HepG2 (cell line): ENCODE data around the gene TRIM10. TPM values are rescaled to one million over a fixed set of nuclear protein-coding genes. Genes with fewer than 3 reads are reported as not detected.

Experiments used
- AHR ChIP-seq: IDR thresholded peaks from 2 replicates; pipeline ENCODE4 v1.6.1; 2018; ENCODE audit warnings: missing genetic modification reagents, missing compliant biosample characterization
- CREM ChIP-seq, 2 experiments: sonication (generic) in 1 of 2; formaldehyde crosslinking in 1 of 2; IDR thresholded peaks; 2 replicates each; pipeline versions ENCODE4 v1.4.0 to v1.6.1; 2016 to 2020; ENCODE audit warnings: antibody characterized with exemption in 1 of 2, mild to moderate bottlenecking in 1 of 2, missing genetic modification reagents in 1 of 2
- FOXJ3 ChIP-seq: sonication (generic); formaldehyde crosslinking; IDR thresholded peaks from 2 replicates; pipeline ENCODE4 v1.4.0; 2020; ENCODE audit warnings: missing genetic modification reagents, mild to moderate bottlenecking, borderline replicate concordance
- NR2F1 ChIP-seq, 2 experiments: fragments of 450-650 bp in 1 of 2; formaldehyde crosslinking in 1 of 2; IDR thresholded peaks; 2 replicates each; pipeline versions ENCODE4 v1.5.0 to v1.6.1; 2016 to 2020; ENCODE audit warnings: mild to moderate bottlenecking in 1 of 2, missing compliant biosample characterization in 1 of 2, missing genetic modification reagents in 1 of 2, moderate library complexity in 1 of 2
- RBFOX2 ChIP-seq: fragments of 200-400 bp; formaldehyde crosslinking; IDR thresholded peaks from 2 replicates; pipeline ENCODE4 v1.6.1; 2017; ENCODE audit warnings: low read depth, mild to moderate bottlenecking, low read length
- SRSF1 ChIP-seq: fragments of 200-400 bp; formaldehyde crosslinking; optimal IDR thresholded peaks from 2 replicates; pipeline ENCODE3; 2017; ENCODE audit warnings: mild to moderate bottlenecking, low read depth, low read length, moderate library complexity
- THYN1 ChIP-seq: sonication (generic); formaldehyde crosslinking; IDR thresholded peaks from 2 replicates; pipeline ENCODE4 v1.8.1; 2023; ENCODE audit warnings: low read depth, mild to moderate bottlenecking, moderate library complexity, missing genetic modification reagents, borderline replicate concordance
- TOPORS ChIP-seq: sonication (generic); formaldehyde crosslinking; IDR thresholded peaks from 2 replicates; pipeline ENCODE4 v1.8.0; 2023; ENCODE audit warnings: mild to moderate bottlenecking, missing genetic modification reagents
- ZNF431 ChIP-seq: sonication (generic); formaldehyde crosslinking; IDR thresholded peaks from 2 replicates; pipeline ENCODE4 v1.9.0; 2022; ENCODE audit warnings: missing genetic modification reagents, low read depth, mild to moderate bottlenecking, borderline replicate concordance
- ZSCAN30 ChIP-seq: sonication (generic); formaldehyde crosslinking; IDR thresholded peaks from 2 replicates; pipeline ENCODE4 v1.5.0; 2020; ENCODE audit warnings: mild to moderate bottlenecking, missing genetic modification reagents
- polyA plus RNA-seq, 8 experiments: library from polyadenylated mRNA; depleted of rRNA in 3 of 8; stranded (reverse) in 7 of 8; unstranded in 1 of 8; fragments of >200 nt; fragmentation: Illumina TruSeq in 4 of 8; extraction: Trizol in 4 of 8; gene quantifications; 2 replicates each; pipeline versions ENCODE4 v1.2.1 to v1.2.3, GENCODE V29; 2011 to 2016; ENCODE audit warnings: low read depth in 4 of 8, missing spikeins in 1 of 8, mixed read lengths in 1 of 8; ENCODE audit not compliant: insufficient read depth in 1 of 8
- total RNA-seq, 5 experiments: library from RNA; depleted of rRNA; stranded (reverse); fragments of >200 nt; fragmentation: Illumina TruSeq; extraction: Trizol; gene quantifications; 2 replicates each; pipeline ENCODE4 v1.2.3, GENCODE V29; 2016; ENCODE audit warnings: low read depth in 1 of 5
- TF ChIP-seq, protein P1 (sequence below): sonication (generic); formaldehyde crosslinking; IDR thresholded peaks from 2 replicates; pipeline ENCODE4 v1.4.0; 2020; ENCODE audit warnings: mild to moderate bottlenecking, missing genetic modification reagents, borderline replicate concordance
- TF ChIP-seq, protein P2 (sequence below): sonication (generic); formaldehyde crosslinking; conservative IDR thresholded peaks from 2 replicates; pipeline ENCODE4 v1.4.0; 2020; ENCODE audit warnings: missing genetic modification reagents
- TF ChIP-seq, protein P3 (sequence below): sonication (generic); formaldehyde crosslinking; IDR thresholded peaks from 2 replicates; pipeline ENCODE4 v1.8.0; 2022; ENCODE audit warnings: missing genetic modification reagents, mild to moderate bottlenecking, moderate library complexity, borderline replicate concordance
- TF ChIP-seq, protein P4 (sequence below): sonication (generic); formaldehyde crosslinking; IDR thresholded peaks from 2 replicates; pipeline ENCODE4 v1.4.0; 2020; ENCODE audit warnings: missing genetic modification reagents
- TF ChIP-seq, protein P5 (sequence below): sonication (generic); formaldehyde crosslinking; IDR thresholded peaks from 2 replicates; pipeline ENCODE4 v1.5.1; 2020; ENCODE audit warnings: missing genetic modification reagents, mild to moderate bottlenecking, borderline replicate concordance

TRIM10 gene
- total and polyA plus RNA-seq, 2 of the 13 experiments (the other 11 are each of a cell fraction or from before 2014, with no cell fraction given): 4.1 to 6.8 TPM

DNA sequence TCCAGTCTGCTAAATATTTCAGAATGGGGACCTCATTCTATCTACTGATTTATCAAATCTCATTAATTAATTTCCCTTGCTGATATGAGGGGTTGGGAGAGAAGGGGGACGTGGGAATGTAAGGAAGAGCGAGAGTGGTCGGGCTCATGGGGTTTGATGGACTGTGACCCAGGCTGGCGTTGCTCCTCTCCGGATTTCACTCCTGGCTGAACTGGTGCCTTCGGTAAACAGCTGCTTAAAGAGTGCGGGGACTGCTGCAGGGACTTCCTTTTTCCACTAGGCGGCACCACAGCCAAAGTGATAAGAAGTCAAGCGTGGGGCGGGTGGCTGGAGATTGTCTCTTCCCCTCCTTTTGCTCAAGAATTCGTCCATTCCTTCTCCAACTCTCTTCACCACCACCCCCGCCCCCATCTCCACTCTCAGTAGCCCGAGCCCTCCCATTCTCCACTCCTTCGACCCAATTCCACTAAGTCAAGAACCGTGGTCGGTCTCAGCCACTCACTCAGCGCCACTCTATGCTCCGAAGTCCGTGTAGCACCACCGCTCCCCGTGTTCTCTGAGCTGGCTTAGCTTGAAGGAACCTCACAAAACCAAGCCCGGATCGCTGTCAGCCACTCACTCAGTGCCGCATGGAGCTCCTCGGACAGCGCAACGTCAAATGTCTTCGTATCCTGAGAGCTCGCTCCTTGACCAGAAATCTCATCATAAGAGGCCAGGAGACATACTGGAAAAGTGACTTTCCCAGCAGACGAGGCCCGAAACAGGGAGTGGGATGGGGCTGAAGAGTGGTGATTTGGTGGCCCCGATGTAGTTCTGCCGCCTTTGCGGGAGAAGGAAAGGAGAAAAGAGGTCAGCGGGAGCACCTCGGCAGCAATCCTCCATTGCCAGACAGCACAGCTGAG lies 57.8 kb downstream of the TRIM10 start (continued):
- TF ChIP-seq, protein P1, sequence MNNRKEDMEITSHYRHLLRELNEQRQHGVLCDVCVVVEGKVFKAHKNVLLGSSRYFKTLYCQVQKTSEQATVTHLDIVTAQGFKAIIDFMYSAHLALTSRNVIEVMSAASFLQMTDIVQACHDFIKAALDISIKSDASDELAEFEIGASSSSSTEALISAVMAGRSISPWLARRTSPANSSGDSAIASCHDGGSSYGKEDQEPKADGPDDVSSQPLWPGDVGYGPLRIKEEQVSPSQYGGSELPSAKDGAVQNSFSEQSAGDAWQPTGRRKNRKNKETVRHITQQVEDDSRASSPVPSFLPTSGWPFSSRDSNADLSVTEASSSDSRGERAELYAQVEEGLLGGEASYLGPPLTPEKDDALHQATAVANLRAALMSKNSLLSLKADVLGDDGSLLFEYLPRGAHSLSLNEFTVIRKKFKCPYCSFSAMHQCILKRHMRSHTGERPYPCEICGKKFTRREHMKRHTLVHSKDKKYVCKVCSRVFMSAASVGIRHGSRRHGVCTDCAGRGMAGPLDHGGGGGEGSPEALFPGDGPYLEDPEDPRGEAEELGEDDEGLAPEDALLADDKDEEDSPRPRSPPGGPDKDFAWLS (CRISPR knock-in tag): no peak
- TF ChIP-seq CREM (IDR thresholded peaks at IDR 0.05) (no peak; the same call in 1 of the 2 replicates), CREM (CRISPR knock-in tag; IDR thresholded peaks at IDR 0.05) (no peak), AHR (no peak; the same call in 1 of the 2 replicates), ZSCAN30 (no peak), NR2F1 (CRISPR knock-in tag; IDR thresholded peaks at IDR 0.05) (no peak), TOPORS (CRISPR knock-in tag) (no peak), ZNF431 (CRISPR knock-in tag) (no peak), FOXJ3 (CRISPR knock-in tag) (no peak; the same call in 1 of the 2 replicates), SRSF1 (peak; percentile 62), RBFOX2 (no peak), THYN1 (0 out of 2 replicates have a peak, but pooled peaks have one; percentile 70)
- TF ChIP-seq, protein P2, sequence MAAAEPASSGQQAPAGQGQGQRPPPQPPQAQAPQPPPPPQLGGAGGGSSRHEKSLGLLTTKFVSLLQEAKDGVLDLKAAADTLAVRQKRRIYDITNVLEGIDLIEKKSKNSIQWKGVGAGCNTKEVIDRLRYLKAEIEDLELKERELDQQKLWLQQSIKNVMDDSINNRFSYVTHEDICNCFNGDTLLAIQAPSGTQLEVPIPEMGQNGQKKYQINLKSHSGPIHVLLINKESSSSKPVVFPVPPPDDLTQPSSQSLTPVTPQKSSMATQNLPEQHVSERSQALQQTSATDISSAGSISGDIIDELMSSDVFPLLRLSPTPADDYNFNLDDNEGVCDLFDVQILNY: no peak
- TF ChIP-seq, protein P3, sequence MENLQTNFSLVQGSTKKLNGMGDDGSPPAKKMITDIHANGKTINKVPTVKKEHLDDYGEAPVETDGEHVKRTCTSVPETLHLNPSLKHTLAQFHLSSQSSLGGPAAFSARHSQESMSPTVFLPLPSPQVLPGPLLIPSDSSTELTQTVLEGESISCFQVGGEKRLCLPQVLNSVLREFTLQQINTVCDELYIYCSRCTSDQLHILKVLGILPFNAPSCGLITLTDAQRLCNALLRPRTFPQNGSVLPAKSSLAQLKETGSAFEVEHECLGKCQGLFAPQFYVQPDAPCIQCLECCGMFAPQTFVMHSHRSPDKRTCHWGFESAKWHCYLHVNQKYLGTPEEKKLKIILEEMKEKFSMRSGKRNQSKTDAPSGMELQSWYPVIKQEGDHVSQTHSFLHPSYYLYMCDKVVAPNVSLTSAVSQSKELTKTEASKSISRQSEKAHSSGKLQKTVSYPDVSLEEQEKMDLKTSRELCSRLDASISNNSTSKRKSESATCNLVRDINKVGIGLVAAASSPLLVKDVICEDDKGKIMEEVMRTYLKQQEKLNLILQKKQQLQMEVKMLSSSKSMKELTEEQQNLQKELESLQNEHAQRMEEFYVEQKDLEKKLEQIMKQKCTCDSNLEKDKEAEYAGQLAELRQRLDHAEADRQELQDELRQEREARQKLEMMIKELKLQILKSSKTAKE: no peak
- TF ChIP-seq, protein P4, sequence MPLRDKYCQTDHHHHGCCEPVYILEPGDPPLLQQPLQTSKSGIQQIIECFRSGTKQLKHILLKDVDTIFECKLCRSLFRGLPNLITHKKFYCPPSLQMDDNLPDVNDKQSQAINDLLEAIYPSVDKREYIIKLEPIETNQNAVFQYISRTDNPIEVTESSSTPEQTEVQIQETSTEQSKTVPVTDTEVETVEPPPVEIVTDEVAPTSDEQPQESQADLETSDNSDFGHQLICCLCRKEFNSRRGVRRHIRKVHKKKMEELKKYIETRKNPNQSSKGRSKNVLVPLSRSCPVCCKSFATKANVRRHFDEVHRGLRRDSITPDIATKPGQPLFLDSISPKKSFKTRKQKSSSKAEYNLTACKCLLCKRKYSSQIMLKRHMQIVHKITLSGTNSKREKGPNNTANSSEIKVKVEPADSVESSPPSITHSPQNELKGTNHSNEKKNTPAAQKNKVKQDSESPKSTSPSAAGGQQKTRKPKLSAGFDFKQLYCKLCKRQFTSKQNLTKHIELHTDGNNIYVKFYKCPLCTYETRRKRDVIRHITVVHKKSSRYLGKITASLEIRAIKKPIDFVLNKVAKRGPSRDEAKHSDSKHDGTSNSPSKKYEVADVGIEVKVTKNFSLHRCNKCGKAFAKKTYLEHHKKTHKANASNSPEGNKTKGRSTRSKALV (CRISPR knock-in tag): peak; percentile 72
- TF ChIP-seq, protein P5, sequence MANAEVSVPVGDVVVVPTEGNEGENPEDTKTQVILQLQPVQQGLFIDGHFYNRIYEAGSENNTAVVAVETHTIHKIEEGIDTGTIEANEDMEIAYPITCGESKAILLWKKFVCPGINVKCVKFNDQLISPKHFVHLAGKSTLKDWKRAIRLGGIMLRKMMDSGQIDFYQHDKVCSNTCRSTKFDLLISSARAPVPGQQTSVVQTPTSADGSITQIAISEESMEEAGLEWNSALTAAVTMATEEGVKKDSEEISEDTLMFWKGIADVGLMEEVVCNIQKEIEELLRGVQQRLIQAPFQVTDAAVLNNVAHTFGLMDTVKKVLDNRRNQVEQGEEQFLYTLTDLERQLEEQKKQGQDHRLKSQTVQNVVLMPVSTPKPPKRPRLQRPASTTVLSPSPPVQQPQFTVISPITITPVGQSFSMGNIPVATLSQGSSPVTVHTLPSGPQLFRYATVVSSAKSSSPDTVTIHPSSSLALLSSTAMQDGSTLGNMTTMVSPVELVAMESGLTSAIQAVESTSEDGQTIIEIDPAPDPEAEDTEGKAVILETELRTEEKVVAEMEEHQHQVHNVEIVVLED (CRISPR knock-in tag): no peak
